GM08714 (cell line): ENCODE data around the gene KLHL24.
A peak's percentile ranks its signal among the peaks of the same experiment; 100 is the strongest.
"Not testable (repeated sequence)": the region's sequence is repeated elsewhere in the genome, so short reads cannot be mapped to it uniquely, and the experiment has no call there.

Experiments used
- H3K4me3 ChIP-seq: fragments of 200-500 bp; sonication (Bioruptor generic); 2 replicates; pipeline ENCODE4 v1.5.1; 2014; ENCODE audit warnings: mild to moderate bottlenecking, low read length, inconsistent platforms
- ZNF274 ChIP-seq: IDR thresholded peaks from 2 replicates; pipeline ENCODE4 v1.6.1; 2012; ENCODE audit warnings: mild to moderate bottlenecking, low read depth, low read length

KLHL24 gene, protein sequence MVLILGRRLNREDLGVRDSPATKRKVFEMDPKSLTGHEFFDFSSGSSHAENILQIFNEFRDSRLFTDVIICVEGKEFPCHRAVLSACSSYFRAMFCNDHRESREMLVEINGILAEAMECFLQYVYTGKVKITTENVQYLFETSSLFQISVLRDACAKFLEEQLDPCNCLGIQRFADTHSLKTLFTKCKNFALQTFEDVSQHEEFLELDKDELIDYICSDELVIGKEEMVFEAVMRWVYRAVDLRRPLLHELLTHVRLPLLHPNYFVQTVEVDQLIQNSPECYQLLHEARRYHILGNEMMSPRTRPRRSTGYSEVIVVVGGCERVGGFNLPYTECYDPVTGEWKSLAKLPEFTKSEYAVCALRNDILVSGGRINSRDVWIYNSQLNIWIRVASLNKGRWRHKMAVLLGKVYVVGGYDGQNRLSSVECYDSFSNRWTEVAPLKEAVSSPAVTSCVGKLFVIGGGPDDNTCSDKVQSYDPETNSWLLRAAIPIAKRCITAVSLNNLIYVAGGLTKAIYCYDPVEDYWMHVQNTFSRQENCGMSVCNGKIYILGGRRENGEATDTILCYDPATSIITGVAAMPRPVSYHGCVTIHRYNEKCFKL

DNA sequence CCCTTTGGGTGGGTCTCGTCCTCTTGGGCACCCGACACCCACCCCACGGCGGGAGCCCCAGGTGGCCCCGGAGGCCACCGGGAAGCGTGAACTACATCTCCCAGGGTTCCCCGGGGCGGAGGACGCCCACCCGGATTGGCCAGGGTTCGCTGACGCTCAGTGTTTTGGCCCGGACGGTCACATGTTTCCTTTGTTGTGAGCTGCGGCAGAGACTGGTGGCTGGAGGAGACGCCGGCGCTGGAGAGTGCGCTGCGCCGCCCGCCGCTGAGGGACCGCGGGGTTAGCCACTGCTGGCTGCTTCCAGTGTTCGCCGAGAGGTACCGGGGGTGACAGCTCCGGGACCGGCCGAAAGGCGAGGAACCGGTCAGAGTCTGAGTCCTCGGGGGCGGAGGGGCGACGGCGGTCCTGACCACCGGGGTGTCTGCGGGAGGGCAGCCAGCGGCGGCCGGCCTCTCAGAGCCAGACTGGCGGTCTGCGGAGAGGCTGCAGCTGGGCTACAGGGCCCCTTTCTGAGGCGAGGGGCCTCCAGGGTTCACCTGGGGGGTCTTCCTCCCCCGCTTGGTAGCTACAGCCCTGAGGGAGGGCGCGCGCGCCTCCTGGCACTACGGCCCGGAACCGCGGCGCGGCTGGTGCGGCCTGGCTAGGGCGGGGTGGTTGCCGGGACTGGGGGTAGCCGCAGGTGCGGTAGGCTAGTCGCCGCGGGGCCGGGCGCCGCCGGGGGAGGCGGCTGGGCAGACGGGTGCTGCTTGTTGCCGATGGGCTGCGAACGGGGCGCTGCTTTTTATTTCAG, at the start of gene KLHL24:
Gene KLHL24 (plus strand): TSS at position 193 of the 790 bp plus-strand sequence. CDS start 14,734 bp downstream, outside the sequence.
- peak within 1 kb of the TSS; percentile 79 for H3K4me3 ChIP-seq
- TF ChIP-seq ZNF274: no peak

DNA sequence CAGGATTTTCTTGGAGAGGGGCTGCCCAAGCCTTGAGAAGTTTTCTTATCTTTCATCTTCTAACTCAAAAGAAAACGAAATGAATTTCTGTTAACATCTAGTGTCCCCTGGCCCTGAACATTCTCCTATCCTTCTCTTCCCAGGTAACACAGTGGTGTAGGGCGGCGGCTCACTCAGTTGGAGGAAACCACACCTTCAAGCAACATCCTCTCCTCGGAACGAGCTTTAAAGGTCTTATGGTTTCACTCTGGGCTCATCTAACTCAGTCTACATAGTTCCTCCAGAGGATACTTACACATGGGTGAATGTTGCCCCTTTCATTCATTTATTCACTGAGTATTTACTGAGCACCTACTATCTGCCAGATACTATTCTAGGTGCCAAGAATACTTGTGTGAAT, 48.9 kb upstream of the KLHL24 start:
- no peak overlapping the region for H3K4me3 ChIP-seq
- TF ChIP-seq ZNF274: no peak

DNA sequence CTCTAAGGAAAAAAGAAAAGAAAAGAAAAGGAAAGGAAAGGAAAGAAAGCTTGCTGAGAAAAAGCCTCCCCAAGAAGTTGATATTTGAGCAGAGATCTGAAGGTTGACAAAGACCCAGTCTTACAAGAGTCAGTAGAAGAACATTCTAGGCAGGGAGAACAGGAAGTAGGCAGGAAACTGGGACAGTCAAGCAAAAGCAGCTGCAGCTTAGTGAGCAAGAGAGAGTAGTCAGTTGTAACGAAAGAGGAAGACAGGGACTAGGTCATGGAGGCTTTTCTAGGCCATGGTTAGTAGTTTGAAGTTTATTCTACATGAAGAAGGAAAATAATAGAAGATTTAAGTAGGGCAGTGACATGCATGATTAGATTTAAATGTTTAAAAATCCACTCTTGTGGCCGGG, 48.1 kb upstream of the KLHL24 start:
- no peak for TF ChIP-seq ZNF274
- H3K4me3 ChIP-seq: no peak overlapping the region

DNA sequence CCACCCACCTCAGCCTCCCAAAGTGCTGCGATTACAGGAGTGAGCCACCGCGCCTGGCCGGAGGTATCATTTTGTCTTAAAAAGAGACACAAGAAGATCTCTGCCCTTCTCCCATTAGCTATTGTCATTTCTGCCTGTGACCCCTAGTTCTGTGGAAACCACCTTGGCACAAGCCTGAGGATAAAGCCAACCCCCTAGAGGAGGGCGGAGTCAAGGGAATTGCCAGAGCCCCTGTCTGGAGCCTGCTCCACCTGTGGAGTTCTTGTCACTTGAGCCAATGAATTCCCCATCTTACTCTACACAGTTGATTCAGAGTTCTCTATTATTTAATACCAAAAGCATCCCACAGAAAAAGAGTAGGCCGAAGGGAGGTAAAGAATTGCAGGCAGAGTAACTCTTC, 45.0 kb upstream of the KLHL24 start:
- no peak for TF ChIP-seq ZNF274
- H3K4me3 ChIP-seq: no peak overlapping the region

DNA sequence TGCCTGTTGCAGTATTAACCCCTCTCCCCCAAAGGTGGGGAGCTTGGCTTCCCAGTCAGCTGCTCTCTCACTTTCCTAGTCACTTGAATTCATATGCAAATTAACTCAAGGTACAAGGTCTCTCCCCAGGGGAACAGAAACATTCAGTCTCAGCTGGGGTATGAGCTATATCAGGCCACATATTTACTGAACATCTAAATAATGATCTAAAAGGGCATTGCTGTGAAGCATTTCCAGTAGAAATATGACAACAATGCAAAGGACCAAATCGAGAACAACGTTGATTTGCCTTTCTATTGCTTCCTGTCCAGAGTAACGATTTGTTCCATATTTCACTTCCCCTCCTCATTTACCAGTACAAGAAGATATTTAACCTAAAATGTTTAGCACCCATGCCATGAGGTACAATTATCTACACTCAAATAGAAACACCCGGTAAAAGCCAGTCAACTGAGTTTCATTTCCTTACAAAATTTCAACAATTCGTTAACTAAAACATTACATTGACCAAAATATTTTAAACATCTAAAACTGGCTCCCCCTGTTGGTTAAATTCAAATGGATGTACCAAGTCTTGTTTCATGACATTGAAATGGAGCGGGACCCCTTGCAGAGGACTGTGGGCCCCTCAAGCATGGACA, 43.4 kb upstream of the KLHL24 start:
- no peak overlapping the region for H3K4me3 ChIP-seq
- TF ChIP-seq ZNF274: no peak

DNA sequence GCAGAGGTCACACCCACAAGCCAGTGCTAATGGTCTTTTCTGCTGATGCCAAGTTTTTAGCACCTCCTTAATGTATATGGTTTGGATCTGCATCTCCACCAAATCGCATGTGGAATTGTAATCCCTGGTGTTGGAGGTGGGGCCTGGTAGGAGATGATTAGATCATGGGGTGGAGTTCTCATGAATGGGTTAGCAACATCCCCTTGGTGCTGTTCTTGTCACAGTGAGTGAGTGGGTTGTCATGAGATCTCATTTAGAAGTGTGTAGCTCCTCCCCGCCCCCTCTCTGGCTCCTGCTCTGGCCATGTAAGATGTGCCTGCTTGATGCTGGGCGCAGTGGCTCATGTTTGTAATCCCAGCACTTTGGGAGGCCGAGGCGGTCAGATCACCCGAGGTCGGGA, 42.6 kb upstream of the KLHL24 start:
- no peak overlapping the region for H3K4me3 ChIP-seq
- TF ChIP-seq ZNF274: no peak

DNA sequence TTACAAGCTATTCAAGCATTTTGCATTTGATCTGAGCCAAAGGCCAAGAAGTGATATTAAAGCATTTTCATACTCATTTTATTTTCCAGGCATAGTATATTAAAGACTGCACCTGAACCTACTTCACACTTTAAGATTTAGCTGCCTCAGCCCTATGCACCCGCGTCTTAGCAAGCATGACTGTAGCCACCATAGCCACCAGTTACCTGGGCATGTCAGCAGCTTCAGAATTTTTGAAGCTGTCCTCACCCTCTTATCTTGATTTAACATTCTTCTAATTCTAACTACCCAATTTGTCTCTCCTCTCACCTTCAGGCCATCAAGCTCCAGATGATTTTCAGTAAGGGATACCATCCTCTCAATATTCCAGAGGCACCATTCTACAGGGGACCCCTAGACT, 40.8 kb upstream of the KLHL24 start:
- H3K4me3 ChIP-seq: no peak overlapping the region
- TF ChIP-seq ZNF274: no peak

DNA sequence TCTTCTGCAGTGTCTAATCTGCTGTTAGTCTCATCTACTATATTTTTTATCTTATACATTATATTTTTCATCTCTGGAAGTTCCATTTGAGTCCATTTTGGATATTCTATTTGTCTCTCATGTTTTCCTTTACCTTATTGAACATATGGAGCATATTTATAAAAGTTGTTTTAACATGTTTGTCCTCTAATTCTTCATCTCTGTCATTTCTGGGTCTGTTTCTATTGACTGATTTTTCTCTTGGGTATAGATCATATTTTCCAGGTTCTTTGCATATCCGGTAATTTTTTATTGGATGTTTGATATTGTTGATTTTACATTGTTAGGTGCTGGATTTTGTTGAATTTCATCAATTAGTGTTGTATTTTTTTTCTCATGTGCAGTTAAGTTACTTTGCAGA, 37.5 kb upstream of the KLHL24 start:
- no peak overlapping the region for H3K4me3 ChIP-seq
- TF ChIP-seq ZNF274: no peak

DNA sequence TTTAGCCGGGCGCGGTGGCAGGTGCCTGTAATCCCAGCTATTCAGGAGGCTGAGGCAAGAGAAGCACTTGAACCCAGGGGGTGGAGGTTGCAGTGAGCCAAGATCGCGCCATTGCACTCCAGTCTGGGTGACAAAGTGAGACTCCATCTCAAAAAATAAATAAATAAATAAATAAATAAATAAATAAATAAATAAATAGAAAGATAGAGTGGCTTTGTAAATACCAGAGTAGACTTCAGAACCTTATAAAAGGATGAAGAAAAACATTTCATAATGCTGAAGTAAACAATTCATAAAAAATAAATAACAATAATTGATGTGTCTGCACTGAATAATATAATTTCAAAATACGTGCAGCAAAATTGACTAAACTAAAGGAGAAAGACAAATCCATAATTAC, 24.1 kb upstream of the KLHL24 start:
- not testable (repeated sequence) for H3K4me3 ChIP-seq

DNA sequence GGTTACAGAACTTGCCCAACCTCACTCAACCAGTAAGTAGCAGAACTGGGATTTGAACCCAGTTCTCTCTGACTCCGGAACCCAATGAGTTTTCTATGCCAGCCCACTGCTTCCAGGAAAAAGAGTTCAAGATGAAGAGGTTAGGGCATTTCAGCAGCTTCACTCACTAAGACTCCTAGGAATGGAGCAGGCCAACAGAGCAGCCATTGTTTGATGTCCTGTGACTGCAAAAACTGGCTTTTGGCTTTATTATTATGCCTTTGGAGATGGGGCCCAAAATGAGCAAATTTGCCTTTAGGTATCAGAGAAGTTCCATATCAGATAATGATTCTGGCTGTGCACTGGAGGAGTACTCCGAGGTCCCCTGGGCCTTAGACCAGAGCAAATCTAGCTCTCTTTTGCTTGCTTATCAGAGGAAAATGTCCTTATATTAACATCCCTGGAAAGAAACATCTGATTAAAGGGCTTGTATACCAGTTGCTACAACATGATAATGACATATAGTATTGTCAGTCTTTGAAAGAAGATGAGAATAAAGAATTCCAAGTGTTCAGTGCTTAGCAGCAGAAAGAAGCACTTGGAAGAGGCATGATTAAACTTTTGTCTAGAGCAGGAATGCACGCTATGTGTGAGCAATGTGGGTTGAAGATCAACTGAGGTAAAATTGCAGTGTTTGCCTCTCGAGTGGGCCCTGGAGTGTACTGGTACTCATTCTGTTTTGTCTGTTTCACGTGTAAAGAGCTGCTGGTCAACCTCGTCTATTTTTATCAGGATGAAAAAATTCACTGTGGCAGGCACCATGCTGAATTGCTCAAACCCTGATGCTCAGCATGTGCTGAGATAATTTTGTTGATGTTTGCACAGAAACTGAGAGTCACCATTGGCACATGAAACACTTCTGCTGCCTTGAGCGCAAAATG, 21.8 kb upstream of the KLHL24 start:
- no peak for TF ChIP-seq ZNF274
- H3K4me3 ChIP-seq: no peak overlapping the region

DNA sequence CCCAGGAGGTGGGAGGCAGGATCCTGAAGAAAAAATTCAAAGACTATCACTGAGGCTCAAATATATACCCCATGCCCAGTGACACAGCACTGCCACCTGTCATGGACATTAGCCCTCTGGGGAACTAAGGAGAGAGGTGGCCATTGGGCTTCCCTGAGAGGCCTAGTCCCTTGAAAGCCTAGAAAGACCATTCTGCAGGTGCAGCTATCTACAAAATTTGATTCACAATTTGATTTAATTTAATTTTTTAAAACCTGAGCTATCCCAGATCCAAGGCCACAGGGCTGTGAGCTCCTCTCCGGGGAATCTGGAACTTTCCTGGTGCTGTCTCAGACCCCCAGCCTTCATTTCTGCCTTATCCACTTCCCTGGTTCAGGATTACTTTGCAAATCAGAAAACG, 16.9 kb upstream of the KLHL24 start:
- no peak overlapping the region for H3K4me3 ChIP-seq
- no peak for TF ChIP-seq ZNF274

DNA sequence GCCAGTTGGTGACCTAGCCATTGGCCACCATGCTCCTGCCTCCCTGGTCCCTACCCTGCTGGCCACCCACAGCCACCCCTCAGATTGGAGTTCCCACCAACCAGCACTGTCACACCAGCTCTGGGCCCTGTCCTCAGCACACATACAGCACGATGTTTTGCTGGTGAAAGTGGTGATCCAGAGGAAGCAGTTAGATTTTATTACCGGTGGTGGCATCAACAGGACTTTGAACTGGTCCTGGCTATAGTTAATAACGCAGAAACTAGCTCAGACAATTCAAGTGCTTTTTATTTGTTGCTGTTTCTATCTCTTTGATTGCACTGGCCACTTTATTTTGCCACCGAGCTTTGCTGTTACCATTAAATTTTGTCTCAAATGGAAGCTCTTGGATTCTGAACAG, 16.4 kb upstream of the KLHL24 start:
- no peak overlapping the region for H3K4me3 ChIP-seq

DNA sequence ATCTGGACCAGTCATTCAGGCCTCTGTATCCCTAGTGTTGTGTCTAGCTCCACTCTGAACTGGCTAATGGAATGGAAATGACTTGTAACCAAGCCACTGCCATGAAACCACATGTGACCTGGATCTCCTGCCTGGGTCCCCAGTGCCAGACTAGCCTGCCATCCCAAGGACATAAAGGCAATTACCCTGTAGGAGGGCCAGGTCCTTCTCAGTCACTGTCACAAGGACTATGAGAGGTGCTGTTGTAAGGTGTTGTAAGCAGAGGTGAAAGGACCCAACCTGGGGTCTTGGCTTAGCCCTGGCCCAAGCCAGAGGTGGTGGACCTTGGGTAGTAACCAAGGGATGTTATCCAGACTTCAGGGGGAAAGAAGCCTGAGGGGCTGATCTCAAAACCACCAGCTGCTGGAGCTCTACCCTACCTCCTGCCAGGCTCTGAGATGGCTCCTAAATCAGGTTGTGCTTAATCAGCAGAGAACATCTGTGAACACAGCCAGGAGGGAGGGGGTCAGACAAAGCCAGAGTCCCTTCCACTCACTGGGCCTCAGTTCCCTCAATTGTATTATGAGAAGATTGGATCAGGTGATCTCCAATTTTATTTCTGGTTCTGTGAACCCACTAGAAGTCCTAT, 15.7 kb upstream of the KLHL24 start:
- no peak overlapping the region for H3K4me3 ChIP-seq
- no peak for TF ChIP-seq ZNF274

More for the DNA sequence above, 16.4 kb upstream of the KLHL24 start:
- TF ChIP-seq ZNF274: no peak
